Endothelial cell of umbilical vein (primary cell): ENCODE data around the gene ZNF280D.

Source experiments
- EZH2 ChIP-seq: IDR thresholded peaks from 2 replicates; pipeline ENCODE4 v1.6.1; 2012; ENCODE audit warnings: borderline replicate concordance, low read depth, mild to moderate bottlenecking, moderate library complexity, low read length, inconsistent platforms; ENCODE audit not compliant: severe bottlenecking
- FOS ChIP-seq: IDR thresholded peaks from 2 replicates; pipeline ENCODE4 v1.6.1; 2011; ENCODE audit warnings: mild to moderate bottlenecking, low read length, moderate library complexity, borderline replicate concordance; ENCODE audit not compliant: insufficient read depth
- MYC ChIP-seq: IDR thresholded peaks from one replicate; pipeline ENCODE4 v1.6.1; 2011; ENCODE audit warnings: mild to moderate bottlenecking, low read depth, low read length
- POLR2A ChIP-seq: IDR thresholded peaks from 2 replicates; pipeline ENCODE4 v1.6.1; 2012; ENCODE audit warnings: low read depth, mild to moderate bottlenecking, control low read depth, low read length
- POLR2AphosphoS5 ChIP-seq: IDR thresholded peaks from 2 replicates; pipeline ENCODE4 v1.6.1; 2012; ENCODE audit warnings: low read depth, mild to moderate bottlenecking, control low read depth, low read length, moderate library complexity; ENCODE audit not compliant: insufficient read depth
- TF ChIP-seq, protein P1 (sequence below), 2 donors: IDR thresholded peaks; 1 replicate in 1 of 2; 2 replicates in 1 of 2; pipeline ENCODE4 v1.5.1; 2011; ENCODE audit warnings: low read length in 2 of 2, mild to moderate bottlenecking in 2 of 2, moderate library complexity in 2 of 2, control low read depth in 1 of 2, inconsistent platforms in 1 of 2, low read depth in 1 of 2; ENCODE audit not compliant: insufficient read depth in 1 of 2; ENCODE audit errors: extremely low read depth in 1 of 2
- TF ChIP-seq, protein P2 (sequence below): IDR thresholded peaks from 2 replicates; pipeline ENCODE4 v1.6.1; 2011; ENCODE audit not compliant: insufficient read depth, insufficient read length

DNA sequence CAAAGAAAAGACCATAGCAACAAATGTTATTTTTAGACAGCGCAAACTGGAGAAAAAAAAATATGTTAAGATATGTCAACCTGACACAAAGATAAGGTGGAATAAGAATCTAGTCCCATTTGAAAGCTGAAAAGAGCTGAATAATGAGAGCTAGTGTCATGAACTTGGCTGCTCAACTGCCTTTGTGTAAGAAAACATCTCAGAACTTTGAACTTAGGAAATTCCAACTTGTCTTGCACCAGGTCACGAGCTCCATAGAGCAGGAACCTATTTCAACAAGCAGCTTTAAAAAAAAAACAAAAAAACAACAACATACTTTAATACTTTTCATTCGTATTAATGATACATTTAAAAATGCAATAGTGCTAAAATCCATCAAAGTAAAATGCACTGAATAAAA is 79.5 kb downstream of the ZNF280D start:
- TF ChIP-seq, protein P1, sequence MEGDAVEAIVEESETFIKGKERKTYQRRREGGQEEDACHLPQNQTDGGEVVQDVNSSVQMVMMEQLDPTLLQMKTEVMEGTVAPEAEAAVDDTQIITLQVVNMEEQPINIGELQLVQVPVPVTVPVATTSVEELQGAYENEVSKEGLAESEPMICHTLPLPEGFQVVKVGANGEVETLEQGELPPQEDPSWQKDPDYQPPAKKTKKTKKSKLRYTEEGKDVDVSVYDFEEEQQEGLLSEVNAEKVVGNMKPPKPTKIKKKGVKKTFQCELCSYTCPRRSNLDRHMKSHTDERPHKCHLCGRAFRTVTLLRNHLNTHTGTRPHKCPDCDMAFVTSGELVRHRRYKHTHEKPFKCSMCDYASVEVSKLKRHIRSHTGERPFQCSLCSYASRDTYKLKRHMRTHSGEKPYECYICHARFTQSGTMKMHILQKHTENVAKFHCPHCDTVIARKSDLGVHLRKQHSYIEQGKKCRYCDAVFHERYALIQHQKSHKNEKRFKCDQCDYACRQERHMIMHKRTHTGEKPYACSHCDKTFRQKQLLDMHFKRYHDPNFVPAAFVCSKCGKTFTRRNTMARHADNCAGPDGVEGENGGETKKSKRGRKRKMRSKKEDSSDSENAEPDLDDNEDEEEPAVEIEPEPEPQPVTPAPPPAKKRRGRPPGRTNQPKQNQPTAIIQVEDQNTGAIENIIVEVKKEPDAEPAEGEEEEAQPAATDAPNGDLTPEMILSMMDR (IDR thresholded peaks at IDR 0.05; ENCODE audit: extremely low read depth in 1 of 2, insufficient read depth in 1 of 2, low read depth in 1 of 2, low read length in 2 of 2): no peak
- TF ChIP-seq POLR2AphosphoS5 (no peak), POLR2A (no peak), MYC (no peak), EZH2 (no peak), FOS (no peak)
- TF ChIP-seq, protein P2, sequence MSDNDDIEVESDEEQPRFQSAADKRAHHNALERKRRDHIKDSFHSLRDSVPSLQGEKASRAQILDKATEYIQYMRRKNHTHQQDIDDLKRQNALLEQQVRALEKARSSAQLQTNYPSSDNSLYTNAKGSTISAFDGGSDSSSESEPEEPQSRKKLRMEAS: no peak
